ENCODE data around the gene SLC25A33.

Gene SLC25A33

GRCh38 chr1:9609998-9610397 is 70.7 kb downstream of the SLC25A33 start:
- no peak overlapping the region for H3K4me3 ChIP-seq
- no peak for TF ChIP-seq CTCF (IDR thresholded peaks at IDR 0.05)
- H3K27ac ChIP-seq: no peak overlapping the region
- no peak for DNase-seq (ENCODE audit: low spot score)

- no peak for TF ChIP-seq CTCF (IDR thresholded peaks at IDR 0.05)
- DNase-seq (ENCODE audit: low spot score): no peak
- H3K4me3 ChIP-seq: no peak overlapping the region
- H3K27ac ChIP-seq: no peak overlapping the region
These were observed 71.3 kb downstream of the SLC25A33 start for GRCh38 chr1:9610548-9610947.

- H3K27ac ChIP-seq: no peak overlapping the region
- no peak overlapping the region for H3K4me3 ChIP-seq
- no peak for DNase-seq (ENCODE audit: low spot score)
- TF ChIP-seq CTCF (IDR thresholded peaks at IDR 0.05): no peak
These were observed 72.5 kb downstream of the SLC25A33 start for GRCh38 chr1:9611716-9612115.

GRCh38 chr1:9612162-9612845 is 73.0 kb downstream of the SLC25A33 start:
- H3K27ac ChIP-seq: no peak overlapping the region
- H3K4me3 ChIP-seq: no peak overlapping the region
- no peak for DNase-seq (ENCODE audit: low spot score)
- TF ChIP-seq CTCF (IDR thresholded peaks at IDR 0.05): no peak

GRCh38 chr1:9612871-9613624 is 73.8 kb downstream of the SLC25A33 start:
- DNase-seq (ENCODE audit: low spot score): no peak
- no peak for TF ChIP-seq CTCF (IDR thresholded peaks at IDR 0.05)
- Histone ChIP-seq H3K27ac (no peak overlapping the region), H3K4me3 (no peak overlapping the region)

GRCh38 chr1:9613625-9614299 is 74.5 kb downstream of the SLC25A33 start:
- Histone ChIP-seq H3K27ac (no peak overlapping the region), H3K4me3 (no peak overlapping the region)
- no peak for DNase-seq (ENCODE audit: low spot score)
- no peak for TF ChIP-seq CTCF (IDR thresholded peaks at IDR 0.05)
